Left renal pelvis (tissue), 4 donors: Measurements from ENCODE around the gene CNKSR1. TPM values are rescaled to one million over a fixed set of nuclear protein-coding genes. Genes with fewer than 3 reads are reported as not detected.

Experiments used
- DNase-seq, 4 donors: peaks; one replicate each; pipeline ENCODE4 v3.0.0-alpha.2; 2013; ENCODE audit warnings: low read depth in 4 of 4, low spot score in 3 of 4
- polyA plus RNA-seq, 4 donors: library from polyadenylated mRNA; unstranded; fragments of 120-200 nt; gene quantifications; one replicate each; pipeline ENCODE4 v1.2.1, GENCODE V29; 2013; ENCODE audit not compliant: insufficient read length in 4 of 4

Gene CNKSR1
- polyA plus RNA-seq, 4 donors, result 2.1 to 20.9 (median 14.2) TPM

DNA sequence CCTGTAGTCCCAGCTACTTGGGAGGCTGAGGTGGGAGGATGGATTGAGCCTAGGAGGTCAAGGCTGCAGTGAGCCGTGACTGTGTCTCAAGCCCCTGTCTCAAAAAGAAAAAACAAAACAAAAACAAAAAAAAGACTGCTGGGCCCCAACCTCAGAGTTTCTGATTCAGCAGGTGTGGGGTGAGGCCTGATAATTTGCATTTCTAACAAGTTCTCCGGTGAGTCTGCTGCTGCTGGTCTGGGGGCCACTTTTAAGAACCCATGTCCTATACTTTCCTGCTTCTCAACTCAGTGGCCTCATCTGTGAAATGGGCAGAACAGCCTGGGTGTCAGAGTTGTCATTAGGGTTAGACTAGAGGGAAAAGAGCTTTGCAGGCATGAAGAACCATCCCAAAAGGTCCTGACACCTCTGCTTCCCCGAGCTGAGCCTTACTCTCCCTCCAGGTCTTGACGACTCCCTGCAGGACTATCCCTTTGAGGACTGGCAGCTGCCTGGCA, 2.8 kb downstream of the CNKSR1 start:
- no peak for DNase-seq

DNA sequence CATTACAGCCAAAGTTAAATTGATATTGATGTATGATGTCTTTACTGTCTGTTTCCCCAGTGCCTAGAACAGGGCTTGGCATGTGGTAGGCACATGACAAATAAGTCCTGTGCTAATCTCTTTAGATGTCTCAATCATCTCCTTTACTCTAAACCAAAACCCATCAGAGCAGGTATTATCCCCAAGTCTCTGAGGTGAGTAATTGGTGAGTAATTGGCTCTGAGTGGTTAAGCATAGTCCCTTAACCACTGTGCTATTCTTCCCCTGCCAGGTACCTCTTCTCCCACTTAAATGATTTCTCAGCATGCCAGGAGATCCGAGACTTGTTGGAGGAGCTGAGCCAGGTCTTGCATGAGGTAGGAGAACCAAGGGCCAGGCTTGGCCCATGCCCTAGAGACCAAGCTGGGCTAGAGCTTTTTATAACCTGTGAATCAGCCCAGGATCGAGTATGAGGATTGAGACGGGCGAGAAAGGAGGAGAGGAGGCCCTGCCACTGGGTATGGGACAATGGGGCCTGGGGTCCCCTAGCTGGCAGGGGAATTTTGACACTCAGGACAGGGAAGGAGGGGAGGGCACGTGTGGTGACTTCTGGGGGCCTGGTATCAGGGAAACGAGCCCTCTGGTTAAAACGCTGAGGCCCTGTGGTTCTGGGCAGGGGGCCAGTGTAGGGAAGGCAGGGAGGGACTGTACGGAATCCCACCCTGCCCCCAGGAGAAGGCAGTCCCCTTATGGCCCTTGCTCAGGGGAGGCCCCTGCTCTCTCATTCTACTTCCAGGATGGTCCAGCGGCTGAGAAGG, 4.5 kb downstream of the CNKSR1 start:
- no peak for DNase-seq

DNA sequence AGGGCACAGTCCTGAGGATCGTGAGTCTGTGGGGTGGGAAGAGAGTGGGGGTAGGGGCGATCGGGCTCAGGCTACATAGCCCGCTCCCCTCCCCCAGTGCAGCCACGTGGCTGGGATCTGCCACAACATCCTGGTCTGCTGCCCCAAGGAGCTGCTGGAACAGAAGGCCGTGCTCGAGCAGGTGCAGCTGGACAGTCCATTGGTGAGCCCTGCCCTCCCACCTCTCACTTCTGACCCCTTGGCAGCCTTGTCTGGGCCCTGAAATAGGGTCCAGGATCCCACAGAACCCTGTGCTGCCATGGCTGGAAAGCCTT, 5.0 kb downstream of the CNKSR1 start:
- DNase-seq, result no peak

DNA sequence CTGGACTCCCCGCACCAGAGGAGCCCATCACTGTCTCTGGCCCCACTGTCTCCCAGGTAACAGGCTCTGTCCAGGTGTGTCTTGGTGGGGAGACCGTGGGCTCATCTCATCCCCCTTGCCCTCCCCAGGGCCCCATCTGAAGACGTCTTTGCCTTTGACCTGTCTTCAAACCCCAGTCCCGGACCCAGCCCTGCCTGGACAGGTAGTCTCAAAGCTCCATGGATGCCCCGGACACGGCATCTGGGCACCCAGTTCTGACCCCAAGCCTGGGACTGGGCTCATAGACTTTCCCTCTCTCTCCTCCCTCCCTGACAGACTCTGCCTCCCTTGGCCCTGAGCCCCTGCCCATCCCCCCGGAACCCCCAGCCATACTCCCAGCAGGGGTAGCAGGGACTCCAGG, 6.8 kb downstream of the CNKSR1 start:
- DNase-seq, result no peak

DNA sequence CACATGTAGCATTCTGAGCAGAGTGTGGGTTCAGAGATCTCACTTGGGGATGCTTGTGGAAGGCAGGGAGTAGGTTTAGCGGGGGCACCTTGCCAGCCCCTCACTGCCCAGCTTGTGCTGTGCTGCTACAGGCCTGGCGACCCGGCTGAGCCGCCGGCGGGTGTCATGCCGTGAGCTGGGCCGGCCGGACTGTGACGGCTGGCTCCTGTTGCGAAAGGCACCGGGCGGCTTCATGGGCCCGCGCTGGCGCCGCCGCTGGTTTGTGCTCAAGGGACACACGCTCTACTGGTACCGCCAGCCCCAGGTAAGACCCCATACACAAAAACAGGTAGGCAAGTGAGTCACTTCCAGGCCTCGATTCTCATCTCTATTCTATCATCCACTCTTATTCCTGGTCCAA, 7.6 kb downstream of the CNKSR1 start:
- DNase-seq, result no peak

DNA sequence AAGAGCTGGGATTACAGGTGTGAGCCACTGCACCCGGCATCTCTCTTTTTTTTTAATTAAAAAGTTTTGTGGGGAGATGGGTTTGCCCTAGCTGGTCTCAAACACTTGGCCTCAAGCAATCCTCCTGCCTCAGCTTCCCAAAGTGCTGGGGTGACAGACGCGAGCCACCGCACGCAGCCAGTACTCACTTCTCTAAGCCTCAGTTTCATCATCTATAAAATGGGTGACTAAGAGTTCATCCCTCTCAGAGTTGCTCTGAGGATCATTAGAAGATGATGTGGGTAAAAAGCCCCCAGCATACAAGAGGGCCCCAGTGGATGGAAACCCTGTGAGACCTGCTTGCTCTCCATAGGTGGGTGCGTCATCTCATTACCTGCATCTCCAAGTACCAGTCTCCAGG, 10.6 kb downstream of the CNKSR1 start:
- DNase-seq, result no peak

DNA sequence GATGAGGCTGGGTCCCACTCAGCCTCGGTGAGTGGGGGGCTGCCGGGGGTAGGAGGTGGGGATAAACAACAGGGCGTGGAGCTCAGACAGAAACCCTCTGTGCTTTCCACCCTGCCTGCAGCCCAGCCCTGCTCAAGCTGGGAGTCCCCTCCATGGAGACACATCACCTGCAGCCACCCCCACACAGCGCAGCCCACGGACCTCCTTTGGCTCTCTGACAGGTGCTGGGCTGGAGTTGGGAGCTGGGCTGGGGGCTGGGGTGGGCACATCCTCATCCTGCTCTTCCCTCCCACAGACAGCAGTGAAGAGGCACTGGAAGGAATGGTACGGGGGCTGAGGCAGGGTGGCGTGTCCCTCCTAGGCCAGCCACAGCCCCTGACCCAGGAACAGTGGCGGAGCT, 11.2 kb downstream of the CNKSR1 start:
- DNase-seq, result no peak

DNA sequence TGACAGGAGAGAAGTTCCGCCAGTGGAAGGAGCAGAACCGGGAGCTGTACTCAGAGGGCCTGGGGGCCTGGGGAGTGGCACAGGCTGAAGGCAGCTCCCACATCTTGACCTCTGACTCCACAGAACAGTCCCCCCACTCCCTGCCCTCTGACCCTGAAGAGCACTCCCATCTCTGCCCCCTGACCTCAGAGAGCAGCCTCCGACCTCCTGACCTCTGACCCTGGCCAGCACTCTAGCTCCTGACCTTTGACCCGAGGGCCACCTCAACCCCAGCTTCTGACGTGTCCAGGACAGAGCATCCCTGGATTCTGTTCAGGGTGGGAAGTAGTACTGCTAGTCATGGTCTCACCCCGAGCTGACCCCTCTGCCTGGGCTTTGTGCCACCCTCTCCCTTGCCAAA, 12.0 kb downstream of the CNKSR1 start:
- no peak for DNase-seq

DNA sequence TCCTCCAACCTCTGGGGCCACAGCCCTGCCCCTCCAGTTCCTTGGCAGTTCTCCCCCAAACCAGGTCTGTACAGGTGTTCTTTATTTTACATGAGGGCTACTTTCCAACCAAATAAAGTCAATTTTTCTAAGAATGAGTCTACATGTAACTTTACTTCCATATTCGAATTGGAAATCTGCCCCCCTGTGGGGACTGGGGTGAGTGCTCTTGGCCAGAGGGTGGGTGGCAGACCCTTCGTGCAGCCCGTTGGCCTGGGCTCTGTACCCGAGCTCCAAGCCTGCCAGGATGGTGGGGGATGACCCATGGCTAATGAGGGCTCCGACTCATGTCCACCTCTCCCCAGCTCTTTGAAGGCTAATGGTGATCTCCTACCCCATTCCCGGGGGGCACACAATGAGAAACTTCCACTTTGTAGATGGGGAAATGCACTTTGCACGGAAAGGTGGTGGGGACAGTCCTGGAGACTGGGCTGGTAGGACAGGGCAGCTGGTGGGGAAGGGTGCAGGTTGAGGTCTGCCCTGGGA, 12.5 kb downstream of the CNKSR1 start:
- no peak for DNase-seq

DNA sequence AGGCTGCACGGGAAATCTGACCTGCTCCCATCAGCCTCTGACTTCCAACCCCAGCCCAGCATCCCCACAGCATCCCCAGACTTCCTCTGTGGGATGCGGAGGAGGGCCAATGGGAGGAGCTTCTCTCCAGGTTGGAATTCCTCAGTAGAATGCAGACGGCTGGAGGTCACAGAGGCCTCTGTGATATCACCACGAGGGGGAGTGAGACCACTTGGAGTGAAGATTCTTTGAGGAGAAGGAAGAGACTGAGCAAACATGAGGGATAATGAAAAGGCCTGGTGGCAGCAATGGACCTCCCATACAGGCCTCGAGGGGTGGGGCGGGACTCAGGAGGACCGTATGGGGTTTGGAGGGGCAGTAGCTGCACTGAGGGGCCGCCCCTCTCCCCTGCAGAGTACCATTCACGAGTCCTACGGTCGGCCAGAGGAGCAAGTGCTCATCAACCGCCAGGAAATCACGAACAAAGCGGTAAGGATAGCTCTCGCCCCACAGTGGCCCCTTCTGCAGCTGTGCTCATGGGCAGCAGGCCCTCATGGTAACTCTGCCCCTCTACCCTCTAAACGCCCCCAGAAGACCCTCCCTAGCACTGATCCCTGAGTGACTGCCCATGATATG, 13.2 kb downstream of the CNKSR1 start, which contains the start of gene CATSPER4:
CATSPER4 (plus strand) TSS at position 230 of the 615 bp plus-strand sequence; CDS start at position 256, 26 bp downstream.
- DNase-seq, result no peak

DNA sequence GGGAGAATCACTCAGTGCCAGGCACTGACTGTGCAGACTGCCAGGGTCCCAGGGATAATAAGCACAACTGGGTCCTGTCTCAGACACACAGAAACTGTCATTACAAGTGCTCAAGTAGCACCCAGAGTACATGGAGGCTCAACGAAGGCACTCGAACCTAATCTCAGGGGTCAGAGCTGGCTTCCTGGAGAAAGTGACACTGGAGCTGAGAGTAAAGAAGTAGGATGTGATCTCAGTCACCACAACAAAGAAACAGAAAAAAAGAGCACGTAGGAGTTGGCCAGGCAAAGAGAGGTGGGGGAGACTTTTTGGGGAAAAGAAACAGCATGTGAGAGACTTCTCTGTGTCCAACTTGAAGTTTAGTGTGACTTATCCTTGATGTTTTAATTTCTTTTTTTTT, 14.4 kb downstream of the CNKSR1 start:
- no peak for DNase-seq

DNA sequence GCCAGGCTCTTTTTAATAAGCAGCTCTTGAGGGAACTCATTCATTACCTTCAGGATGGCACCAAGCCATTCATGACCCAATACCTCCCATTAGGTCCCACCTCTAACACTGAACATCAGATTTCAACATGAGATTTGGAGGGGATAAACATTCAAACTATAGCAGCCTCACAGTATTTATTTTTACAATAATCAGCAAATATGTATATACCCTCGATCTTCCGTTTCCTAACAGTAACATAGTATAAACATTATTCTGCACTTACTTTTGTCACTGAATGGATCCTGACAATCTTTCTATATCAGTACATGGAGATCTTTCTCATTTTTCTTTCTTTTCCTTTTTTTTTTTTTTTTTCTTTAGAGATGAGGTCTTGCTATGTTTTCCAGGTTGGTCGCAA, 18.5 kb downstream of the CNKSR1 start:
- no peak for DNase-seq

DNA sequence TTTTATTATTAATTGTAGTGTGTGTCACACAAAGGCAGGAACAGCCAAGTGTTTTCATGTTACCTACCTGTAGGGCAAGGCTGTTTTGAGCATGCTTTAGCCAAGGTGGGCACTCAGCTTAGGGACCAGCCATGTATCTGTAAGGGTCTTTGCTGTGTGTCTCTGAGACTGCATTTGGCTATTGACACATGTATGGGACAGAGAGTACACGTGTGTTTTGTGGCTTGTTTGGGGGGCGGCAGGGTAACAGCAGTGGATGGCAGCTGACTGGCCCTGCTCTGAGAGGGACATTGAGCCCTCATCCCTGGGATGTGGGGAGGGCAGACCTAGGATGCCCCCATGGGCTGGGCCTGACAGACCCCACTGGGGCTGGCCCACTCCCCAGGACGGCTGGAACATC, 20.0 kb downstream of the CNKSR1 start:
- DNase-seq, result no peak

DNA sequence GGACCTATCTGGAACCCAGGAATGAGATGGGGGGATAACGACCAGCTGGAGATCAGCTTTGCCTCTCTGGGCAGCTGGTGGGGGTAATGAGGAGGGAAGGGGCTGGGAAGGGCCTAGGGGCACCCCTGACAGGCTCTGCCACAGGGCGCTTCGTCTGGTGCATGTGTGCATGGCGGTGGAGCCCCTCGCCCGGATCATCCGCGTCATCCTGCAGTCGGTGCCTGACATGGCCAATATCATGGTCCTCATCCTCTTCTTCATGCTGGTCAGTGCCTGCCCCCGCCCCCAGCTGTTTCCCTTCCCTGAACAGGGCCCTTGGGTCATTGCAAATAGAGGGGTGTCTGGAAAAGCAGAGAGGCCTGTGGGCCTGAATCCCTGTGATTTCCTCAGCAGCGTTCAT, 20.5 kb downstream of the CNKSR1 start:
- DNase-seq, result no peak

DNA sequence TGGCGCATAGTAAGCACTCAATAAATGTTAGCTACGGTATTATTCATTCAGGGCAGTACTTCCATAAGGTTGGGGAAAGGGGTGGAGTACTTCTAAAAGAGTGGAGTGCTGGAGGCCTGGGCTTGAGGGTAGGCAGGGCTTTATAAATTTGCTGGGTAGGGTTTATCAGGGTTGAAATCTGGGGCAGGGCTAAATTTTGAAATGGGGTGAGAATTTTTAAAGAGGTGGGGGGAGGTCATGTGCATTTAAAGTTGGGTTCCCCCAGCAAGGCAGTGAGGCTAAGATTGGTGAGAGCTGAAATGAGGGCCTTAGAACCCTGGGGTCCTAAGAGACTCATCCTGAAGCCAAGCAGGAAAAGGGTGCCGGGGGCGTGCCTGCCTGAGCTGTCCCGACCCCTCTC, 23.1 kb downstream of the CNKSR1 start:
- no peak for DNase-seq

DNA sequence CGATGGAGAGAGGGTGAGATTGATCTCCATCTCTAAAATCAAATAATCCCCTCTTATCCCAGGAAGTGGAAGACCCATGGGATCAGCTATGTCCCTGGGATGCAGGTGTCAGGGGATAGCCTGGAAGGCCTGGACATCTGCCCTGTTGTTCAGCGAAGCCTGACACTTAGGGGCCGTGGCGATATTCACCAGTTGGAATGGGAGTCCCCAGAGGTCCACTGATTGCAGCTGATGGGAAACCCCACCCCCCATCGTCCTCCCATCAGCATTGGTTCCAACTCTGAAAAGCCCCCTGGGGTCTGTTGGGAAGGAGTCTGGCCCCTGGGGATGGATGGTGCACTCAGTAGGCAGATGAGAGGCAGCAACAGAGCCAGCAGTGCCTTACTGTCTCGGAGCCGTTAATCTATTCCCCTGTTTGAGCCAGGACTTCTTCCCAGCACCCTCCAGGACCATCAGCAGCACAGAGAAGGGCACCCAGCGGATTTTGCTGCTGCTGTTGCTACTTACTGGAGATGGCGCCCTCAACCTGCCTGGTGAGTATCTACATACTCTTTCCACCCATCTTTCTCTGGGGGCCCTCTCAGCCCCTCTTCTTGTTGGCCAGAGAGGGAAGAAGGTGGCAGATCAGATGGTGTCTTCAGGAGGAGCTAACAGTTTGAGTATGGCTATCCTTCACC, 26.5 kb downstream of the CNKSR1 start:
- no peak for DNase-seq

DNA sequence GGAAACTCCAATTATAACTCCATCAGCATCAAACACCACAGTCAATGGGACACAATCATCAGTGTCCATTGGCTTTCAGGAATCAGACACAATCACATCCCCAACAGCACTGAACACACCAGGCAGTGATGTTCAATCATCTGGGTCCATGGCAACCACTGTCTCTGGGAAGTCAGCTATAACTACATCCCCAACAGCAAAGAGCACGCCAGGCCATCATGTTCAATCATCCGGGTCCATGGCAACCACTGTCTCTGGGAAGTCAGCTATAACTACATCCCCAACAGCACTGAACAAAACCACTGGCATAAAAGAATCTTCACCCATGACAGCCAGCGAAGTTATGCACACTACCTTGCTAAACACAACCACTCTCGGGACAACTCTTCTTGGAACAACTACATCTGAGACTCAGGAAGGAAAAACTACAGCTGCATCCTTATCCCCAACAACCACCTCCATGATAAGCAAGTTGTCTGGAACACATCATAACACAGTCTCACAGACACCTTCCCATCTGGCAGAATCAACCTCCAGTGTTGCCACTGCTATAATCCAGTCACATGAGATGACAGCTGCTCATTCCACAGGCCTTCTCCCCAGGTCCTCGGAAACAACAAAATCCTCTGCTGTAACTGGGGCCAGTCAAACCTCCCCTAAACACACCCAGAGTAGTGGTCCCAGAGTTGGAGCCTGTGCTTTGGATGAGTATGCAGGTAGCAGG, 33.0 kb downstream of the CNKSR1 start:
- DNase-seq, result no peak

DNA sequence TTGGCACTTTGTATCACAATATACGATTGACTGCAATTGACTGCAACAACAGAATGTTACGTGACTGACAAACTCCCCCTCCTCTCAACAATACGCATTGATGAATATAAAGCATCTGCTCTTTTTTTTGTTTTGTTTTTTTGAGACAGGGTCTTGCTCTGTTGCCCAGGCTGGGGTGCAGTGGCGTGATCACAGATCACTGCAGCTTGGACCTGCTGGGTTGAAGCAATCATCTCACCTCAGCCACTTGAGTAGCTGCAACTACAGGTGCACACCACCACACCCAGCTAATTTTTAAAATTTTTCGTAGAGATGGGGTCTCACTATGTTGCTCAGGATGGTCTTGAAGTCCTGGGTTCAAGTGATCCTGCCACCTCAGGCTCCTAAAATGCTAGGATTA, 35.4 kb downstream of the CNKSR1 start:
- DNase-seq, result no peak

DNA sequence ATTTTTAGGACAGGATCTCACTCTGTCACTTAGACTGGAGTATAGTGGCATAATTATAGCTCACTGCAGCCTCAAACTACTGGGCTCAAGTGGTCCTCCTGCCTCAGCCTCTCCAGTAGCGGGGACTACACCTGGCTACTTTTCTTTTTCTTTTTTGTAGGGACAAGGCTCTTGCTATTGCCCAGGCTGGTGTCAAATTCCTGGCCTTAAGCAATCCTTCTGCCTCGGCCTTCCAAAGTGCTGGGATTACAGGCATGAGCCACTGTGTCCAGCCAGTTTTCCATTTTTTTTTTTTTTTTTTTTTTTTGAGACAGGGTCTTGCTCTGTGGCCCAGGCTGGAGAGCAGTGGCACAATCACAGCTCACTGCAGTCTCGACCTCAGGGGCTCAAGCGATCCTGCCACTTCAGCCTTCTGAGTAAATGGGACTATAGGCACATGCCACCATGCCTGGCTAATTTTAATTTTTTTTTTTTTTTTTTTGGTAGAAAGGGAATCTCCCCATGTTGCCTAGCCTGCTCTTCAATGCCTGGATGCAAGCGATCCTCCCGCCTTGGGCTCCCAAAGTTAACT, 36.1 kb downstream of the CNKSR1 start:
- DNase-seq, result no peak

DNA sequence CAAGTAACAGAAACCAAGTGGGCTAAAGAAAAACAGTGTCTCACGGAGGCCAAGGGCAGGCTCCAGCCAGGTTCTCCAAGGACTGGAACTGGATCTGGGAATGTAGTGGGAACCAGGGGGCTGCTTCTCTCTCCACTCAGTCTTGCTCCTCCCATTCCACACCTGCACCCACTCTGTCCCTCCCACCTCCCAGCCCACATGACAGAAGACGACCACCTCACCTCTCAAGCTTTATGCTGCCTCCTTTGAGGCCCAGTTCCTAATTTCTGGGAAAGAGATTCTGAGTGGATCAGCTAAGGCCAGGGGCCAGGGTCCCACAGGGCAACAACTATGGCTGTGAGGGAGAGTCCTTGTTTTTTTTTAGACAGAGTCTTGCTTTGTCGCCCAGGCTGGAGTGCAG, 38.0 kb downstream of the CNKSR1 start:
- no peak for DNase-seq
